HEK293 (cell line): ENCODE data around the gene KIAA0825.

Source experiments
- CTCF ChIP-seq: fragments of 450-650 bp; formaldehyde crosslinking; IDR thresholded peaks from 2 replicates; pipeline ENCODE4 v1.5.1; 2016; ENCODE audit warnings: missing biosample characterization, missing genetic modification characterization
- OSR2 ChIP-seq: fragments of 450-650 bp; formaldehyde crosslinking; IDR thresholded peaks from 2 replicates; pipeline ENCODE4 v1.5.1; 2016; ENCODE audit warnings: missing biosample characterization, missing genetic modification characterization
- ZBTB1 ChIP-seq: fragments of 450-650 bp; formaldehyde crosslinking; IDR thresholded peaks from 2 replicates; pipeline ENCODE4 v1.5.1; 2016; ENCODE audit warnings: missing biosample characterization, missing genetic modification characterization
- ZBTB11 ChIP-seq: fragments of 450-650 bp; formaldehyde crosslinking; conservative IDR thresholded peaks from 2 replicates; pipeline ENCODE4 v1.5.1; 2016; ENCODE audit warnings: low read depth, missing biosample characterization, missing genetic modification characterization
- ZFP37 ChIP-seq: fragments of 450-650 bp; formaldehyde crosslinking; IDR thresholded peaks from 2 replicates; pipeline ENCODE4 v1.5.1; 2016; ENCODE audit warnings: missing biosample characterization, missing genetic modification characterization
- ZNF311 ChIP-seq: fragments of 450-650 bp; formaldehyde crosslinking; IDR thresholded peaks from 2 replicates; pipeline ENCODE4 v1.5.1; 2017; ENCODE audit warnings: missing biosample characterization, missing genetic modification characterization, borderline replicate concordance
- ZNF621 ChIP-seq: fragments of 450-650 bp; formaldehyde crosslinking; IDR thresholded peaks from 2 replicates; pipeline ENCODE4 v1.5.1; 2017; ENCODE audit warnings: missing biosample characterization, missing genetic modification characterization

GRCh38 chr5:94501365-94501764 lies 117.0 kb downstream of the KIAA0825 start:
- no peak for TF ChIP-seq OSR2 (tag by site-specific recombination)
- TF ChIP-seq ZBTB11: no peak
- no peak for TF ChIP-seq ZBTB1 (tag by site-specific recombination)
- no peak for TF ChIP-seq CTCF
- TF ChIP-seq ZFP37 (tag by site-specific recombination): no peak
- no peak for TF ChIP-seq ZNF311 (tag by site-specific recombination)
- no peak for TF ChIP-seq ZNF621
